ENCODE results near the gene REV1. TPM values are rescaled to one million over a fixed set of nuclear protein-coding genes. Genes with fewer than 3 reads are reported as not detected.

The REV1 gene
- total RNA-seq, 1 donor from 2014 or later = 51.9 TPM

DNA sequence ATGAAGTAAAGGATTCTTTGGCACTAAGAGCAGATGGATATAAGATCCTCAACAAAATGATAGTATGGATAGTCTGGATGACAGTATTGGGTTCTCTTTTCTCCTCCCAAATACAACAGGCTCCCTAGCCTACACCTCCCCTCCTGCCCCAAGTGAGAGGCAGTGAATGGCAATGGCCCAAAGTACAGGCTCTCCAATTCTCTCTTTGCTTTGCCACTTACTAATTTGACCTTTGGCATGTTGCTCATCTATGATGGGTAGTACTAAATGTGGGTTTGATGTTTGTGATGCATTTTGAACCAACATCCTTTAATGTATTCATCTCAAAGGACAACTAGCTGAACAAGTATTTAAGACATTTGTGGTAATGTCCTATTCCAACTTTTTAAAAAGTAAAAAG lies 86.7 kb downstream of the REV1 start:
- Mint-ChIP-seq H3K36me3 (peaks cover 40% of the 10 kb centered on the region), H3K4me3 (no peak overlapping the region), H3K27me3 (ENCODE audit: insufficient read depth, low read depth) (peaks cover 6% of the 10 kb centered on the region), H3K4me1 (peaks cover 23% of the 10 kb centered on the region), H3K27ac (peak overlapping the region; percentile 5), H3K9me3 (no peaks in the 10 kb centered on the region)
- Histone ChIP-seq H3K9me3 (ENCODE audit: low read depth) (no peaks in the 10 kb centered on the region), H3K27me3 (no peaks in the 10 kb centered on the region), H4K20me1 (ENCODE audit: low read depth) (peaks cover 19% of the 10 kb centered on the region), H3K9ac (no peak overlapping the region), H2AFZ (replicated peaks) (no peak overlapping the region), H3K79me2 (ENCODE audit: low read depth) (no peaks in the 10 kb centered on the region), H3F3A (ENCODE audit: low read depth) (peaks cover 15% of the 10 kb centered on the region), H3K4me3 (no peak overlapping the region), H3K27ac (peak overlapping the region; percentile 7), H3K4me1 (no peaks in the 10 kb centered on the region), H3K36me3 (peaks cover 28% of the 10 kb centered on the region), H3K4me2 (no peak overlapping the region)
- DNase-seq (ENCODE audit: low spot score) = no peak
- no peak for TF ChIP-seq EZH2 (IDR thresholded peaks at IDR 0.05)
- TF ChIP-seq EZH2phosphoT487 (IDR thresholded peaks at IDR 0.05) = no peak
- TF ChIP-seq, protein P1, sequence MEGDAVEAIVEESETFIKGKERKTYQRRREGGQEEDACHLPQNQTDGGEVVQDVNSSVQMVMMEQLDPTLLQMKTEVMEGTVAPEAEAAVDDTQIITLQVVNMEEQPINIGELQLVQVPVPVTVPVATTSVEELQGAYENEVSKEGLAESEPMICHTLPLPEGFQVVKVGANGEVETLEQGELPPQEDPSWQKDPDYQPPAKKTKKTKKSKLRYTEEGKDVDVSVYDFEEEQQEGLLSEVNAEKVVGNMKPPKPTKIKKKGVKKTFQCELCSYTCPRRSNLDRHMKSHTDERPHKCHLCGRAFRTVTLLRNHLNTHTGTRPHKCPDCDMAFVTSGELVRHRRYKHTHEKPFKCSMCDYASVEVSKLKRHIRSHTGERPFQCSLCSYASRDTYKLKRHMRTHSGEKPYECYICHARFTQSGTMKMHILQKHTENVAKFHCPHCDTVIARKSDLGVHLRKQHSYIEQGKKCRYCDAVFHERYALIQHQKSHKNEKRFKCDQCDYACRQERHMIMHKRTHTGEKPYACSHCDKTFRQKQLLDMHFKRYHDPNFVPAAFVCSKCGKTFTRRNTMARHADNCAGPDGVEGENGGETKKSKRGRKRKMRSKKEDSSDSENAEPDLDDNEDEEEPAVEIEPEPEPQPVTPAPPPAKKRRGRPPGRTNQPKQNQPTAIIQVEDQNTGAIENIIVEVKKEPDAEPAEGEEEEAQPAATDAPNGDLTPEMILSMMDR (IDR thresholded peaks at IDR 0.05) = no peak

DNA sequence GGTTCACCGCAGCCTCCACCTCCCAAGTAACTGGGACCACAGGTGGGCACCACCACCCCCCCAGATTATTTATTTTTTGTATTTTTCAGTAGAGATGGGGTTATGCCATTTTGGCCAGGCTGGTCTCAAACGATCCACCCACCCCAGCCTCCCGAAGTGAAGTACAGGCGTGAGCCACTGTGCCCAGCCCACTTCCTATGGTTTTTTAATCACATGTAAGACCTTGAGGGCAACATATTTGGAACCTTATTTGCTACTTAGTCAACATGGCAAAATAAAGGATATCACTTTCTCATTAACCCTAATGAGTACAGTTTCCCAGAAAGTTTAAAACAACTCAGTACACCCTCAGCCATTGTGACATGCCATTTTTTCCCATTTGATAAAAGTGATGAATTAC lies 88.0 kb downstream of the REV1 start:
- H3K4me1 ChIP-seq = no peaks in the 10 kb centered on the region
- DNase-seq (ENCODE audit: low spot score) = no peak
- H3K9ac ChIP-seq = no peak overlapping the region
- no peaks in the 10 kb centered on the region for H3K27me3 ChIP-seq
- H3K9me3 Mint-ChIP-seq = no peaks in the 10 kb centered on the region
- peaks cover 23% of the 10 kb centered on the region for H3K36me3 ChIP-seq
- H3F3A ChIP-seq (ENCODE audit: low read depth) = peaks cover 15% of the 10 kb centered on the region
- no peaks in the 10 kb centered on the region for H3K9me3 ChIP-seq (ENCODE audit: low read depth)
- H3K27ac ChIP-seq = no peak overlapping the region
- H4K20me1 ChIP-seq (ENCODE audit: low read depth) = peaks cover 19% of the 10 kb centered on the region
- TF ChIP-seq EZH2phosphoT487 (IDR thresholded peaks at IDR 0.05) (no peak), EZH2 (IDR thresholded peaks at IDR 0.05) (no peak)
- TF ChIP-seq, protein P1 (IDR thresholded peaks at IDR 0.05) = no peak
- H3K36me3 Mint-ChIP-seq = peaks cover 39% of the 10 kb centered on the region
- no peak overlapping the region for H3K27ac Mint-ChIP-seq
- H2AFZ ChIP-seq (replicated peaks) = no peak overlapping the region
- peaks cover 23% of the 10 kb centered on the region for H3K4me1 Mint-ChIP-seq
- no peak overlapping the region for H3K4me2 ChIP-seq
- H3K4me3 ChIP-seq = no peak overlapping the region
- no peaks in the 10 kb centered on the region for H3K79me2 ChIP-seq (ENCODE audit: low read depth)
- H3K4me3 Mint-ChIP-seq = no peak overlapping the region
- peaks cover 6% of the 10 kb centered on the region for H3K27me3 Mint-ChIP-seq (ENCODE audit: insufficient read depth, low read depth)

DNA sequence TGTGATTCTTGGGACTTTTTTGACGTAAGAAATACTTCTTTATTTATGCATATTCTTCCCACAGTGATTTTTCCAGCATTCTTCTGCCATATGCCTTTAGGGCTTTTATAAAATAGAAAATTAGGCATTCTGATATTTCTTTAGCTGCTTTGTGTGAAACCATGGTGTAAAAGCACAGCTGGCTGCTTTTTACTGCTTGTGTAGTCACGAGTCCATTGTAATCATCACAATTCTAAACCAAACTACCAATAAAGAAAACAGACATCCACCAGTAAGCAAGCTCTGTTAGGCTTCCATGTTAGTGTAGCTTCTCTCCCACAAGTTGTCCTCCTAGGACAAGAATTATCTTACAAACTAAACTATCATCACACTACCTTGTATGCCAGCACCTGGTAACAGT lies 90.0 kb downstream of the REV1 start:
- Histone ChIP-seq H3K27me3 (no peaks in the 10 kb centered on the region), H3K79me2 (ENCODE audit: low read depth) (no peaks in the 10 kb centered on the region), H3K9me3 (ENCODE audit: low read depth) (no peaks in the 10 kb centered on the region), H3K27ac (no peak overlapping the region), H3F3A (ENCODE audit: low read depth) (peaks cover 15% of the 10 kb centered on the region), H3K4me1 (no peaks in the 10 kb centered on the region), H3K4me3 (no peak overlapping the region), H2AFZ (replicated peaks) (no peak overlapping the region), H3K36me3 (peaks cover 23% of the 10 kb centered on the region), H3K4me2 (no peak overlapping the region), H4K20me1 (ENCODE audit: low read depth) (peaks cover 19% of the 10 kb centered on the region), H3K9ac (no peak overlapping the region)
- Mint-ChIP-seq H3K27me3 (ENCODE audit: insufficient read depth, low read depth) (peaks cover 2% of the 10 kb centered on the region), H3K9me3 (no peaks in the 10 kb centered on the region), H3K4me1 (peaks cover 23% of the 10 kb centered on the region), H3K4me3 (no peak overlapping the region), H3K36me3 (peaks cover 43% of the 10 kb centered on the region), H3K27ac (no peak overlapping the region)
- DNase-seq (ENCODE audit: low spot score) = no peak
- no peak for TF ChIP-seq EZH2 (IDR thresholded peaks at IDR 0.05)
- TF ChIP-seq, protein P1 (IDR thresholded peaks at IDR 0.05) = no peak
- TF ChIP-seq EZH2phosphoT487 (IDR thresholded peaks at IDR 0.05) = no peak
